Keratinocyte (primary cell): ENCODE data around the gene SPP2. TPM values are rescaled to one million over a fixed set of nuclear protein-coding genes. Genes with fewer than 3 reads are reported as not detected.

Experiments
- DNase-seq: peaks from one replicate; pipeline ENCODE4 v3.0.0-alpha.2; 2011; ENCODE audit warnings: low read depth, missing footprints, low spot score
- FAIRE-seq: peaks from 2 replicates; lab custom pipeline; 2011; peaks lifted over from hg19 to GRCh38; lab: Jason Lieb, UNC
- H2AFZ ChIP-seq: 2 replicates; pipeline ENCODE4 v1.6.0; 2012; ENCODE audit warnings: low read length, control low read depth, inconsistent platforms; ENCODE audit not compliant: control insufficient read depth
- H3K27ac ChIP-seq: 2 replicates; pipeline ENCODE4 v1.5.1; 2011; ENCODE audit warnings: low read length; ENCODE audit not compliant: control insufficient read depth, insufficient read depth
- H3K27me3 ChIP-seq: 3 replicates; pipeline ENCODE4 v1.6.0; 2011; ENCODE audit warnings: low read length; ENCODE audit not compliant: control insufficient read depth, insufficient read depth; ENCODE audit errors: extremely low read depth
- H3K36me3 ChIP-seq, 2 experiments: 2 replicates in 1 of 2; 3 replicates in 1 of 2; pipeline ENCODE4 v1.5.1; 2011; ENCODE audit warnings: low read length in 2 of 2, mild to moderate bottlenecking in 1 of 2; ENCODE audit not compliant: control insufficient read depth in 2 of 2, insufficient read depth in 2 of 2; ENCODE audit errors: extremely low read depth in 1 of 2
- H3K4me1 ChIP-seq: 3 replicates; pipeline ENCODE4 v1.5.1; 2011; ENCODE audit warnings: low read length; ENCODE audit not compliant: control insufficient read depth, insufficient read depth; ENCODE audit errors: extremely low read depth
- H3K4me2 ChIP-seq: 3 replicates; pipeline ENCODE4 v1.6.0; 2011; ENCODE audit warnings: low read depth, low read length; ENCODE audit not compliant: control insufficient read depth, insufficient read depth; ENCODE audit errors: extremely low read depth
- H3K4me3 ChIP-seq, 3 experiments: fragments of 200-600 bp in 1 of 3; sonication (generic) in 1 of 3; 2 replicates in 2 of 3; 3 replicates in 1 of 3; pipeline ENCODE4 v1.5.1; 2011 to 2016; ENCODE audit warnings: low read length in 3 of 3, mild to moderate bottlenecking in 3 of 3, control low read depth in 2 of 3, inconsistent platforms in 1 of 3, low read depth in 1 of 3, mixed read lengths in 1 of 3, mixed run types in 1 of 3, moderate library complexity in 1 of 3; ENCODE audit not compliant: control insufficient read depth in 2 of 3, insufficient read depth in 2 of 3; ENCODE audit errors: extremely low read depth in 1 of 3
- H3K79me2 ChIP-seq: 2 replicates; pipeline ENCODE4 v1.6.0; 2012; ENCODE audit warnings: low read length; ENCODE audit not compliant: control insufficient read depth, insufficient read depth
- H3K9ac ChIP-seq: 3 replicates; pipeline ENCODE4 v1.6.0; 2011; ENCODE audit warnings: low read length; ENCODE audit not compliant: control insufficient read depth, insufficient read depth; ENCODE audit errors: extremely low read depth
- H3K9me1 ChIP-seq: 3 replicates; pipeline ENCODE4 v1.6.0; 2011; ENCODE audit warnings: low read length; ENCODE audit not compliant: control insufficient read depth, insufficient read depth; ENCODE audit errors: extremely low read depth
- H3K9me3 ChIP-seq: 2 replicates; pipeline ENCODE4 v1.5.1; 2012; ENCODE audit warnings: low read depth, low read length; ENCODE audit not compliant: control insufficient read depth
- H4K20me1 ChIP-seq: 3 replicates; pipeline ENCODE4 v1.6.0; 2011; ENCODE audit warnings: low read length; ENCODE audit not compliant: control insufficient read depth, insufficient read depth; ENCODE audit errors: extremely low read depth
- CTCF ChIP-seq, 3 experiments: IDR thresholded peaks in 1 of 3; conservative IDR thresholded peaks in 1 of 3; optimal IDR thresholded peaks in 1 of 3; 2 replicates in 2 of 3; 3 replicates in 1 of 3; pipeline versions ENCODE3 to v1.5.1; 2011; ENCODE audit warnings: low read length in 3 of 3, mild to moderate bottlenecking in 3 of 3, moderate library complexity in 2 of 3, control low read depth in 1 of 3, inconsistent platforms in 1 of 3; ENCODE audit not compliant: insufficient read depth in 2 of 3; ENCODE audit errors: extremely low read depth in 1 of 3
- EZH2 ChIP-seq: IDR thresholded peaks from one replicate; pipeline ENCODE4 v1.6.1; 2012; ENCODE audit warnings: inconsistent platforms, mild to moderate bottlenecking, low read length, moderate library complexity
- dilution Hi-C: fragments of 300-500 bp; cut with MboI; formaldehyde crosslinking; loops from one replicate; pipeline ENCODE4 v1.7.0; 2020; ENCODE audit warnings: low sequenced_read_pairs; ENCODE audit not compliant: extremely low pct_ligation_motif_present
- polyA plus RNA-seq, 5 experiments: library from polyadenylated mRNA; depleted of rRNA in 3 of 5; stranded (reverse) in 3 of 5; stranded (forward) in 1 of 5; unstranded in 1 of 5; fragments of >200 nt; gene quantifications; 1 replicate in 1 of 5; 2 replicates in 3 of 5; 3 replicates in 1 of 5; pipeline versions ENCODE4 v1.2.1 to v1.2.3, GENCODE V29; 2011 to 2012; ENCODE audit warnings: missing spikeins in 2 of 5, low read depth in 1 of 5, low replicate concordance in 1 of 5

The SPP2 gene
- polyA plus RNA-seq, 1 donor (not counting 4 experiments of a cell fraction or from before 2014, with no cell fraction given) = 0.13 TPM

- H3K4me1 ChIP-seq = peaks cover 10% of the 10 kb centered on the region
- H2AFZ ChIP-seq = no peak overlapping the region
- FAIRE-seq (peak; percentile 76), DNase-seq (peak; percentile 45)
- dilution Hi-C loops = no loop called here
- H3K27me3 ChIP-seq = no peaks in the 10 kb centered on the region
- H3K9me3 ChIP-seq = no peaks in the 10 kb centered on the region
- H3K27ac ChIP-seq = no peak overlapping the region
- H3K4me2 ChIP-seq = no peak overlapping the region
- TF ChIP-seq CTCF (optimal IDR thresholded peaks at IDR 0.05 in 1 of 3, IDR thresholded peaks at IDR 0.05 in 1 of 3, conservative IDR thresholded peaks at IDR 0.05 in 1 of 3; ENCODE audit: extremely low read depth in 1 of 3, insufficient read depth in 2 of 3, low read length in 3 of 3) (no peak), EZH2 (no peak)
- no peaks in the 10 kb centered on the region for H3K36me3 ChIP-seq
- H3K4me3 ChIP-seq = no peak overlapping the region
- no peaks in the 10 kb centered on the region for H3K79me2 ChIP-seq
- H3K9me1 ChIP-seq = no peaks in the 10 kb centered on the region
- no peak overlapping the region for H3K9ac ChIP-seq
- no peaks in the 10 kb centered on the region for H4K20me1 ChIP-seq
These were observed 6.3 kb upstream of the SPP2 start for GRCh38 chr2:234044157-234044556.

- Histone ChIP-seq H3K4me2 (no peak overlapping the region), H2AFZ (no peak overlapping the region), H3K4me1 (peaks cover 15% of the 10 kb centered on the region), H3K27ac (no peak overlapping the region), H3K27me3 (no peaks in the 10 kb centered on the region), H3K9me1 (no peaks in the 10 kb centered on the region), H3K9ac (no peak overlapping the region), H4K20me1 (no peaks in the 10 kb centered on the region), H3K79me2 (no peaks in the 10 kb centered on the region), H3K36me3 (no peaks in the 10 kb centered on the region), H3K4me3 (no peak overlapping the region), H3K9me3 (no peaks in the 10 kb centered on the region)
- FAIRE-seq = no peak
- DNase-seq = no peak
- dilution Hi-C loops = no loop called here
- TF ChIP-seq CTCF (optimal IDR thresholded peaks at IDR 0.05 in 1 of 3, IDR thresholded peaks at IDR 0.05 in 1 of 3, conservative IDR thresholded peaks at IDR 0.05 in 1 of 3; ENCODE audit: extremely low read depth in 1 of 3, insufficient read depth in 2 of 3, low read length in 3 of 3) (no peak), EZH2 (no peak)
These were observed 4.0 kb upstream of the SPP2 start for GRCh38 chr2:234046521-234046920.
